Sigmoid colon (tissue), 7 donors: Measurements from ENCODE around the gene UBASH3B. TPM values are rescaled to one million over a fixed set of nuclear protein-coding genes. Genes with fewer than 3 reads are reported as not detected.
A peak's percentile ranks its signal among the peaks of the same experiment; 100 is the strongest.

Source experiments
- DNase-seq: peaks from one replicate; pipeline ENCODE4 v3.0.0-alpha.2; 2019
- H3K27ac ChIP-seq, 4 donors: fragments of 200-600 bp; sonication (generic); one replicate each; pipeline ENCODE4 v1.5.1; 2016 to 2019; ENCODE audit warnings: mild to moderate bottlenecking in 1 of 4
- H3K27me3 ChIP-seq, 3 donors: fragments of 200-600 bp; sonication (generic); one replicate each; pipeline ENCODE4 v1.5.1; 2019; ENCODE audit warnings: mild to moderate bottlenecking in 1 of 3
- H3K36me3 ChIP-seq, 4 donors: fragments of 200-600 bp; sonication (generic); one replicate each; pipeline ENCODE4 v1.5.1; 2016 to 2019
- H3K4me1 ChIP-seq, 4 donors: fragments of 200-600 bp; sonication (generic); one replicate each; pipeline ENCODE4 v1.5.1; 2017 to 2019
- H3K4me3 ChIP-seq, 4 donors: fragments of 200-600 bp; sonication (generic); one replicate each; pipeline ENCODE4 v1.5.1; 2017 to 2019; ENCODE audit warnings: mild to moderate bottlenecking in 2 of 4, moderate library complexity in 1 of 4
- H3K9me3 ChIP-seq, 4 donors: fragments of 200-600 bp in 3 of 4; sonication (generic) in 3 of 4; one replicate each; pipeline versions ENCODE4 v1.5.1 to v1.6.1; 2013 to 2019
- EP300 ChIP-seq, 4 donors: sonication (generic); formaldehyde crosslinking; IDR thresholded peaks; one replicate each; pipeline ENCODE4 v1.6.1; 2017; ENCODE audit warnings: antibody characterized with exemption in 4 of 4
- POLR2A ChIP-seq, 2 donors: fragments of 450-650 bp; IDR thresholded peaks; one replicate each; pipeline ENCODE4 v1.6.1; 2016; ENCODE audit warnings: antibody characterized with exemption in 2 of 2, mild to moderate bottlenecking in 2 of 2, moderate library complexity in 2 of 2
- POLR2AphosphoS5 ChIP-seq, 4 donors: sonication (generic); formaldehyde crosslinking; IDR thresholded peaks; one replicate each; pipeline ENCODE4 v1.6.1; 2017; ENCODE audit warnings: antibody characterized with exemption in 4 of 4
- WGBS, 2 donors: extraction: QIAGEN DNeasy Blood & Tissue Kit; methylation state at CpG; one replicate each; pipeline ENCODE4 v1.1.7; 2013; 5-methylcytosine and 5-hydroxymethylcytosine counted together
- intact Hi-C: fragments of 100-400 bp; cut with DNase I; formaldehyde crosslinking; loops from one replicate; pipeline ENCODE4 v1.15.1; 2023
- polyA plus RNA-seq, 3 donors: library from polyadenylated mRNA; stranded (reverse); fragments of 200-250 nt; gene quantifications; one replicate each; pipeline ENCODE4 v1.2.3, GENCODE V29; 2013
- total RNA-seq, 4 donors: library from RNA; depleted of rRNA; stranded (reverse); fragments of >200 nt; gene quantifications; one replicate each; pipeline ENCODE4 v1.1.0, GENCODE V29; 2016
- TF ChIP-seq, protein P1 (sequence below), 4 experiments: fragments of 450-650 bp in 3 of 4; fragments of 200-600 bp in 1 of 4; IDR thresholded peaks; one replicate each; pipeline ENCODE4 v1.5.1; 2016 to 2019; ENCODE audit warnings: antibody characterized with exemption in 4 of 4, mild to moderate bottlenecking in 3 of 4, moderate library complexity in 2 of 4
- donor health status: healthy with polysubstance abuse.
- donor health status: Bipolar disorder and iron deficiency.
- donor health status: healthy.

The UBASH3B gene
- total and polyA plus RNA-seq, 7 donors: 1.4 to 12.9 (median 2.1) TPM

DNA sequence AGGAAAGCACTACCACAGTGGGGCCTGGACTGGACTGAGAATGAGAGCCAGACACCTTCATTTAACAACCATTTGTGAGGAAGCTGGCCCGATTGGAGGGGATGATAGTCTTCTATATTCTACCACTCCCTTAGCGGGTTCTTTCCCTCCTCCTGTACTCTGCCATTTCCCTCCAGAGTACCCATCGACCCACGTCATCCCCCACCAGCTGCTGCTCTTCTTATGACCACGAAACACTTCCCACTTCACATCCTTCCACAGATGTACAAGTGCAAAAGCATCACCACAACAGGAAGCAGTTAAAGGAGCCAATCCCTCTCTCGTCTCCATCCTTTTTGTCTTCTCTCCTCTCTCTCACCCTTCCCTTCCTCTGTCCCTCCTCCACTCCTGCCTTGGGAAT, 18.0 kb upstream of the UBASH3B start:
- Histone ChIP-seq H3K9me3 (no peaks in the 10 kb centered on the region), H3K27ac (no peak overlapping the region), H3K36me3 (no peaks in the 10 kb centered on the region), H3K4me3 (no peak overlapping the region), H3K4me1 (peaks cover 0 to 10% (median under 1%) of the 10 kb centered on the region in 4 donors), H3K27me3 (no peaks in the 10 kb centered on the region)
- 40 to 55% methylated on average over 6 of the region's 6 CpGs for WGBS, 2 donors
- intact Hi-C loops: no loop called here
- no peak for DNase-seq
- TF ChIP-seq, protein P1, sequence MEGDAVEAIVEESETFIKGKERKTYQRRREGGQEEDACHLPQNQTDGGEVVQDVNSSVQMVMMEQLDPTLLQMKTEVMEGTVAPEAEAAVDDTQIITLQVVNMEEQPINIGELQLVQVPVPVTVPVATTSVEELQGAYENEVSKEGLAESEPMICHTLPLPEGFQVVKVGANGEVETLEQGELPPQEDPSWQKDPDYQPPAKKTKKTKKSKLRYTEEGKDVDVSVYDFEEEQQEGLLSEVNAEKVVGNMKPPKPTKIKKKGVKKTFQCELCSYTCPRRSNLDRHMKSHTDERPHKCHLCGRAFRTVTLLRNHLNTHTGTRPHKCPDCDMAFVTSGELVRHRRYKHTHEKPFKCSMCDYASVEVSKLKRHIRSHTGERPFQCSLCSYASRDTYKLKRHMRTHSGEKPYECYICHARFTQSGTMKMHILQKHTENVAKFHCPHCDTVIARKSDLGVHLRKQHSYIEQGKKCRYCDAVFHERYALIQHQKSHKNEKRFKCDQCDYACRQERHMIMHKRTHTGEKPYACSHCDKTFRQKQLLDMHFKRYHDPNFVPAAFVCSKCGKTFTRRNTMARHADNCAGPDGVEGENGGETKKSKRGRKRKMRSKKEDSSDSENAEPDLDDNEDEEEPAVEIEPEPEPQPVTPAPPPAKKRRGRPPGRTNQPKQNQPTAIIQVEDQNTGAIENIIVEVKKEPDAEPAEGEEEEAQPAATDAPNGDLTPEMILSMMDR (IDR thresholded peaks at IDR 0.05): no peak
- TF ChIP-seq POLR2AphosphoS5 (IDR thresholded peaks at IDR 0.05) (no peak), EP300 (IDR thresholded peaks at IDR 0.05) (no peak), POLR2A (IDR thresholded peaks at IDR 0.05) (no peak)

DNA sequence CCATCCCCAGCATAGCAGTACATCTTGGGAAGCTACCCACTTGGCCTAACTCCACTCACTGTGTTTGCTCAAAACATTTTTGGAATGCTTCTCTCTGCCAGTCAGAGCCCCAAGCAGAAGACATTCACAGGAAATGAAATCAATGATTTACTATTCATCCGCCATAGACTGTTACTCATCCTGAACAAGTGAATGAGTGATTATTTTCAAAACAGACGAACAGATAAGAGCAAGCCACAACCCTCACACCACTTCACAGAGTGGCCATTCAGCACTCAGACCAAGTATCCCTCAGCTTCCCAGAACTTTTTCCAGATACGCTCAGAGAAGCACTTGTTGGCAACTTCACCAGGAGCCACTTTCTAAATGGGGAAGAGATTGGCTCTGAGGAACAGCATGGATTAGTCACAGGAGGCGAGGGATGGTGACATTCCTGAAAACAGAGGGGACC, 13.0 kb upstream of the UBASH3B start:
- TF ChIP-seq, protein P1 (IDR thresholded peaks at IDR 0.05): no peak
- TF ChIP-seq POLR2AphosphoS5 (IDR thresholded peaks at IDR 0.05) (no peak), EP300 (IDR thresholded peaks at IDR 0.05) (no peak), POLR2A (IDR thresholded peaks at IDR 0.05) (no peak)
- intact Hi-C loops: no loop called here
- Histone ChIP-seq H3K27me3 (no peaks in the 10 kb centered on the region), H3K36me3 (no peaks in the 10 kb centered on the region), H3K4me3 (no peak overlapping the region), H3K9me3 (no peaks in the 10 kb centered on the region), H3K27ac (peak overlapping the region in 3 of 4 donors; percentile 24 to 42 (median 26)), H3K4me1 (peaks cover 0 to 16% (median 3%) of the 10 kb centered on the region in 4 donors)
- DNase-seq: no peak
- 32 to 56% methylated on average over 4 of the region's 4 CpGs for WGBS, 2 donors

DNA sequence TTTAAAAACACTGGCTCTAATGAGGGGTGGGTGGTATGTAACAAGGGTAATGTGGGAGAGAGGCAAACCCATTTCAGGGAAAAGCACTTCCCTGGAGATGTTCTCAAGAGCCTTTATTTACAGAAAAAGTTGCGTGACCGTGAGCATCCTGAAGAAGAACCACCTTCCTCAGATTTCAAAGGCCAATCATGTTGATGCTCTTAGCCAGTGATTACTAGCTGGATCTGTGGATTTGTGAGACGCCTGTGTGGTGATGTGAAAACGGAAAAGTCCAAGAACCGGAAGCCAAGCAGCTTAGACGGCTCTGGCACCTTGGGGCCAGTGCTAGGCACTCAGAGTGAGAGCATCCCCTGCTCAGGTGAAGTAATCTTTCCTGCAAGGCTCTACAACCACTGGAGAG, 12.6 kb upstream of the UBASH3B start:
- 72 to 78% methylated on average over 6 of the region's 6 CpGs for WGBS, 2 donors
- H3K4me3 ChIP-seq: no peak overlapping the region
- TF ChIP-seq POLR2A (IDR thresholded peaks at IDR 0.05) (no peak), EP300 (IDR thresholded peaks at IDR 0.05) (no peak), POLR2AphosphoS5 (IDR thresholded peaks at IDR 0.05) (no peak)
- TF ChIP-seq, protein P1 (IDR thresholded peaks at IDR 0.05): no peak

DNA sequence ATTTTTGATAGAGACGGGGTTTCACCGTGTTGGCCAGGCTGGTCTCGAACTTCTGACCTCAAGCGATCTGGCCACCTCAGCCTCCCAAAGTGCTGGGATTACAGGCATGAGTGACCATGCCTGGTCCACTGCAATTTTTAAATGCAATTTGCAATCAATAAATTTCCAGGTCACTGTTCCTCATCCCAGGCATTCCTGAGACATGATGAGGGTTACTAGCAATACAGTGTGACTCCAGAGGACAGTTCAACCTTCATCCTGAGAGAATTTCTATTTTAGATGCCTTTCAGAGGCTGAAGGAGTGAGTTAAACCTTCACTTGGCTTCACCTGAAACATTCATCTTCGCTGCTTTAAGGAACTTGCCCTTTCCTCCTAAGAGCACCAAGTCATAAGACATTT, 9.7 kb upstream of the UBASH3B start:
- Histone ChIP-seq H3K4me1 (peaks cover 0 to 16% (median 3%) of the 10 kb centered on the region in 4 donors), H3K36me3 (no peaks in the 10 kb centered on the region), H3K9me3 (no peaks in the 10 kb centered on the region), H3K27me3 (no peaks in the 10 kb centered on the region), H3K4me3 (no peak overlapping the region), H3K27ac (no peak overlapping the region)
- DNase-seq: no peak
- intact Hi-C loops: no loop called here
- whole genome bisulfite sequencing, 2 donors: 91 to 93% methylated on average over 5 of the region's 5 CpGs
- TF ChIP-seq POLR2AphosphoS5 (IDR thresholded peaks at IDR 0.05) (no peak), EP300 (IDR thresholded peaks at IDR 0.05) (no peak), POLR2A (IDR thresholded peaks at IDR 0.05) (no peak)
- TF ChIP-seq, protein P1 (IDR thresholded peaks at IDR 0.05): no peak

More for the DNA sequence above, 12.6 kb upstream of the UBASH3B start:
- no peaks in the 10 kb centered on the region for H3K9me3 ChIP-seq
- no peaks in the 10 kb centered on the region for H3K36me3 ChIP-seq
- peaks cover 0 to 16% (median 3%) of the 10 kb centered on the region in 4 donors for H3K4me1 ChIP-seq
- no peak for DNase-seq
- intact Hi-C loops: no loop called here
- H3K27ac ChIP-seq: peak overlapping the region in 3 of 4 donors; percentile 24 to 42 (median 26)
- H3K27me3 ChIP-seq: no peaks in the 10 kb centered on the region
